ENCODE measurements around the gene NIN. TPM values are rescaled to one million over a fixed set of nuclear protein-coding genes. Genes with fewer than 3 reads are reported as not detected.

The NIN gene
- total RNA-seq, 1 experiment from 2014 or later, result 37.1 TPM

GRCh38 chr14:50790589-50790988 lies 40.4 kb downstream of the NIN start:
- TF ChIP-seq SIN3A (IDR thresholded peaks at IDR 0.05; ENCODE audit: borderline replicate concordance, insufficient read depth, low read depth, low read length) (no peak), POLR2AphosphoS5 (IDR thresholded peaks at IDR 0.05; ENCODE audit: low read depth, low read length) (no peak), TCF7L2 (IDR thresholded peaks at IDR 0.05; ENCODE audit: low read depth, low read length) (no peak), REST (IDR thresholded peaks at IDR 0.05; ENCODE audit: insufficient read depth in 1 of 2, low read depth in 2 of 2, low read length in 1 of 2) (no peak), CTCF (IDR thresholded peaks at IDR 0.05) (no peak)
- BruUV-seq (replicated peaks), result no TSS peak
- intact Hi-C loops (cut with micrococcal nuclease; ENCODE audit: unreplicated experiment) (no loop called here), in situ Hi-C loops (cut with HindIII; ENCODE audit: low pct_unique_long_range_greater_than_20kb, low sequenced_read_pairs) (no loop called here)
- no peak for ATAC-seq
- Histone ChIP-seq H3K27me3 (ENCODE audit: control insufficient read depth, insufficient read depth, low read length) (no peaks in the 10 kb centered on the region), H3K4me3 (ENCODE audit: low read depth in 2 of 2, low read length in 2 of 2) (no peak overlapping the region), H3K4me1 (ENCODE audit: control insufficient read depth, insufficient read depth, low read length) (no peaks in the 10 kb centered on the region), H3K27ac (ENCODE audit: low read length) (no peak overlapping the region), H3K9me3 (ENCODE audit: control insufficient read depth, insufficient read depth, low read depth, low read length) (no peaks in the 10 kb centered on the region), H3K36me3 (ENCODE audit: control insufficient read depth, insufficient read depth, low read length) (no peaks in the 10 kb centered on the region)
- CTCF ChIA-PET, result no interaction called here
- POLR2A ChIA-PET, result no interaction called here
- no peak for DNase-seq (ENCODE audit: low read depth, low spot score)

- ChIA-PET POLR2A (no interaction called here), CTCF (no interaction called here)
- no TSS peak for BruUV-seq (replicated peaks)
- Histone ChIP-seq H3K4me1 (ENCODE audit: control insufficient read depth, insufficient read depth, low read length) (no peaks in the 10 kb centered on the region), H3K4me3 (ENCODE audit: low read depth in 2 of 2, low read length in 2 of 2) (no peak overlapping the region), H3K36me3 (ENCODE audit: control insufficient read depth, insufficient read depth, low read length) (no peaks in the 10 kb centered on the region), H3K9me3 (ENCODE audit: control insufficient read depth, insufficient read depth, low read depth, low read length) (no peaks in the 10 kb centered on the region), H3K27ac (ENCODE audit: low read length) (no peak overlapping the region), H3K27me3 (ENCODE audit: control insufficient read depth, insufficient read depth, low read length) (no peaks in the 10 kb centered on the region)
- intact Hi-C loops (cut with micrococcal nuclease; ENCODE audit: unreplicated experiment) (no loop called here), in situ Hi-C loops (cut with HindIII; ENCODE audit: low pct_unique_long_range_greater_than_20kb, low sequenced_read_pairs) (no loop called here)
- ATAC-seq (no peak), DNase-seq (ENCODE audit: low read depth, low spot score) (no peak)
- TF ChIP-seq POLR2AphosphoS5 (IDR thresholded peaks at IDR 0.05; ENCODE audit: low read depth, low read length) (no peak), REST (IDR thresholded peaks at IDR 0.05; ENCODE audit: insufficient read depth in 1 of 2, low read depth in 2 of 2, low read length in 1 of 2) (no peak), CTCF (IDR thresholded peaks at IDR 0.05) (no peak), TCF7L2 (IDR thresholded peaks at IDR 0.05; ENCODE audit: low read depth, low read length) (no peak), SIN3A (IDR thresholded peaks at IDR 0.05; ENCODE audit: borderline replicate concordance, insufficient read depth, low read depth, low read length) (no peak)
Observed at GRCh38 chr14:50786751-50787464, 44.1 kb downstream of the NIN start.
